Measurements from ENCODE around the gene OR51B2.

DNA sequence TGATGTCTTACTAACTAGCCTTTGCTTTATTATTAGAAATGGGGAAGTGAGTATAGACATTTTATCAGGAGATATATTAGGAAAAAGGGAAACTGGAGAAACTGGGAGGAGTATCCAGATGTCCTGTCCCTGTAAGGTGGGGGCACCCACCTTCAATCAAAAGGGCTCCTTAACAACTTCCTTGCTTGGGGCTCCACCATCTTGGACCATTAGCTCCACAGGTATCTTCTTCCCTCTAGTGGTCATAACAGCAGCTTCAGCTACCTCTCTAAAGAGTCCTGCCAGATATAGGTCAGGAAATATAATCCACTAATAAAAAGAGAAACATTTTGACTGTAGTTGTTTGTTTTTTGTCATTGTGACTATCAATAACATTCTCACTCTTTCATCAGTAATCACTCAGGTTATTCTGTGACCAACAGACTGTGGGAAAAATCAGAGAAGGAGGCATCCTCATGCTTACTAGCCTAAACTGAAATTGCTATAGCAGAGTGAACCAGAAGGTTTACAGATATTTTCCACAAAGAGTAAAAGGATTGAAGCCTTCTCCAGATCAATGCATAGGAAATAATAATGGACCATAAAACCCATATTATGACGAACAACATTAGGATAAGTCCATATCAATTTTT, 32.8 kb downstream of the OR51B2 start:
- TF ChIP-seq CTCF (conservative IDR thresholded peaks at IDR 0.05; ENCODE audit: low read length), result peak; percentile 70
- TF ChIP-seq EZH2phosphoT487 (IDR thresholded peaks at IDR 0.05; ENCODE audit: borderline replicate concordance, low read depth, low read length), result no peak

Data from OCI-LY7 (cell line).